HG02943 (cell line): ENCODE measurements around the gene GPRC5C.

Source experiments
- ATAC-seq: cut with Tn5 transposase; IDR thresholded peaks from one replicate; pipeline ENCODE4 v1.9.1; 2021; ENCODE audit warnings: mild to moderate bottlenecking, low read depth, moderate library complexity; ENCODE audit not compliant: unreplicated experiment

Gene GPRC5C

GRCh38 chr17:74450925-74451403 lies 19.1 kb downstream of the GPRC5C start:
- no peak for ATAC-seq

DNA sequence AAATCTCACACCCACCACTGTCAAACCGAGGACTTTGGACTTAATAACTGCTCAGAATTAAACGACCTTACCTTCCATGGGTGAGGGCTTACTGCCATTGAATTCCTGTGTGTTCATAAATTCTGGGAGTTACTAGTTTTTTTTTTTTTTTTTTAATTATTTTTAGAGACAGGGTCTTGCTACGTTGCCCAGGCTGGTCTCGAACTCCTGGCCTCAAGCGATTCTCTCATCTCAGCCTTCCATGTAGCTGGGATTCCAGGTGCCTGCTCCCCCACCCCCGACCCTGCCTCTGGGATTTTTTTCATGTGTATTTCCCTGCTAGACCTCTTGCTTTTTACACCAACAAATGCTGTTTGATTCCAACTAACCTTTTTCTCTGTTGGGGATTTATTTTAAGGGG lies 19.7 kb downstream of the GPRC5C start:
- ATAC-seq, result no peak

DNA sequence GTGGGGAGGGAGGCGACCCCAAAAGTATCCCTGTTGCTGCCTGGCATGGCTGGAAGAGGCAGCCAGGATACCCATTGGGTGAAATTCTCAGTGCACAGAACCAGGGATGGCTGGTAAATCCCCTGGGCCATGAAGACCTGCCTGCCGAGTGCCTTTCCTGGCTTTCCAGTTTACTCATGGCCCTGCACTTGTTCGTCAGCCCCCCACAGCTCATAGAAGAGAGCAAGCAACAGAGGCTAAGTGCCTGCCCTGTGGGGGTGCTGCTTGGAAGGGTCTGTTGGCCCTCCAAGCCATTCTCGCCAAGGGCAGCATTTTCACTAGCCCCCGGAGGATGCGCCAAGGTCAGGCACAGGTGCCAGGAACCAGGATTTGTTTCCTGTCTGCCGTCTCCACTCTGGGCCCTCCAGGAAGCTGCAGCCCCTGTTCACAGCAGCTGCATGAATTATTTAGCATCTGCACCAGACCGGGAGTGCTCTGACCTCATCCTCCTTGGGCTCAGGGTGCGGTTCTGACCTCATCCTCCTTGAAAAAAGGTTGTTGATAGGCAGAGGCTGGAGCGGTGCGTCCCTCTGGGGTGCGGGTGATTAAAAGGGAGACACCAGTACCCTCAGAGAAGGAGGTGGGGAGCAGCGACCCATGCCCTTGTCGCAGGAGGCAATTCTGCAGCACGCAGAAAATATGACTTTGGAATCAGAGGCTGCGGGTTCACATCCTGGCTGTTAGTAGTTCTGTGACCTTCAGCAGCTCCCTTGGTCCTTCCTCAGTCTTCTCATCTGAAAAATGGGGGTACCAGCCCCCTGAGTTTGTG lies 20.3 kb downstream of the GPRC5C start:
- ATAC-seq, result no peak

DNA sequence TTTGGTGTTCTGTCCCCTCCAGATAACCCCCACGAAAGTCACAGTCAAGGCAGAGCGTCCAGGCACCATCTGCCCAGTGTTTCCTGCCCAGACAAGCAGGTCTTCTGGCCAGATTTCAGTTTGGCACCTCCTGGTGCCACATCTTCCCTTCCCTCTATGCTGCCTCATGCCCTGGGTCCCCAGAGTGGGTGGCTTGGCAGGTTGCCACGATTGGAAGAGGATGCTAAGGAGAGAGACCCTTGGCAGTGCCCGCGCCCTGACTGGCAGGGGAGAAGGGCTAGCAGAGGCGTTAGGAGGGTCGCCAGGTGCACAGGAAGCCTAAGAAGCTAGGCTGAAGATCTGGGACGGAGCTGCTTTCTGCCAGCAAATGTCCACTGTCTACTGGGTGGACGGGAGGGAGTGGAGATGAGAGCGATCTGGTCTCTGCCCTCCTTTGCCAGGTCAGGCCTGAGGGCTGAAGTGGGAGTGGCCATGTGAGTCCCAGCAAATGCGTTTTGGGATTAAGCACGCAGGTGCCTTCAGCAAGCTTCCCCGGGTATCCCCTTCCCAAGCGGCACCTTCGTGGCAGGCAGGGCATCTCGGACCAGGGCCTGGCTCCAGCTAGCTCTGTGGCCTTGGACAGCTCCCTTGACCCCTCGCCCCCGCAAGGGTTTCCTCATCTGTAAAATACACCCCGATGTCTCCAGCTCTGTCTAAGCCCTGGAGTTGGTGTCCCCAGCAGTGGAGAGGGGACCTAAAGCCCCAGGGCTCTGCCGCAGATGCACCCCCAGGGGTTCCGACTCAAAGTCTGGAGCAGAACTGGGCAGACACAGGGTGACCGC lies 21.2 kb downstream of the GPRC5C start:
- no peak for ATAC-seq

DNA sequence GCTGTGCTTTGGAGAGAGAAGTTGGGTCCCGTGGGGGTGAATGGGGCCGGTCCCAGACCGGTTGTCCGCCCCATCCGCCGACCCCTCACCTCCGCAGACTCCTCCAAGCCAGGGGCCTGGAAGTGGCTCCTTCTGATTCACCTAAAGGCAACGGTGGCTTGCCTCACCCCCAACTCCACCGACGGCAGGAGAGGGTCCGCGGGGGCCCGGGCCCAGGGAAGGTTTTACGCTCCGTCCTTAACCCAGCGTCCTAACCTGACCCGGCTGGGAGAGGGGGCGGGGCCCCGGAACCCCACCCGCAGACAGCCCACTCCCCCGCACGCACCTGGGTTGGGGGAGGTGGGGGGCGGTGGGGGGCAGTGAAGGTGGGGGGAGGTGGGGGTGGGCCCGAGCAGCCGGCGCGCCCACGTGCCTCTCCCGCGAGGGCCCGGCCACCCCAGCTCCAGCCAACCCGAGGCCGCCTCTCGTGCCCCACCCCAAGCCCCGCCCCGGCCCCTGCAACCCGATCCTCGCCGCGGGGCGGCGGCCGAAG lies 21.8 kb downstream of the GPRC5C start:
- ATAC-seq, result no peak

GRCh38 chr17:74454197-74455024 lies 22.5 kb downstream of the GPRC5C start:
- peak; percentile 85 for ATAC-seq

DNA sequence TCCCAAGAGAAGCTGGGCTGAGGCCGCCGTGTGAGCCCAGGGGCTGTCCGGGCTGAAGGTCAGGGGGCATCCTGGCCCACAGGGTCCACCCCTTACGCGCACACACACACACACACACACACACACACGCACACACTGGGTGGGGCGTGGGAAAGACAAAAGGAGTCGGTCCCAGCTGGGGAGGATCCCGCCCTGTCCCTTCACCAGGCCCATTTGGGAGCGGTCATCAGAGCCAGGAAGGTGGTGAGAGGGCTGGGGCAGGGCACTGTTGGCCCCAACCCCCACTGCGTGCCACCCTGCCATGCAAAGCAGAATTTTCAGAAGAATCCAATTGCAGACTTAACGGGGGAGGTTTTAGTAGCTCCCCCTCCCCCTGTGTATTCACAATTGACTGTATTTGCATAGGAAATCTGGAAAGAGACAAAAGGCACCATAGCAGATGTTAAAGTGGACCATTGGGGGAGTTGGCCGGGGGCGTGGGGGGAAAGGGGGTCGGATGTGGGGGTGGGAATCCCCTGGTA lies 23.2 kb downstream of the GPRC5C start:
- no peak for ATAC-seq

- no peak for ATAC-seq
These were observed 23.9 kb downstream of the GPRC5C start for GRCh38 chr17:74455821-74456220.

DNA sequence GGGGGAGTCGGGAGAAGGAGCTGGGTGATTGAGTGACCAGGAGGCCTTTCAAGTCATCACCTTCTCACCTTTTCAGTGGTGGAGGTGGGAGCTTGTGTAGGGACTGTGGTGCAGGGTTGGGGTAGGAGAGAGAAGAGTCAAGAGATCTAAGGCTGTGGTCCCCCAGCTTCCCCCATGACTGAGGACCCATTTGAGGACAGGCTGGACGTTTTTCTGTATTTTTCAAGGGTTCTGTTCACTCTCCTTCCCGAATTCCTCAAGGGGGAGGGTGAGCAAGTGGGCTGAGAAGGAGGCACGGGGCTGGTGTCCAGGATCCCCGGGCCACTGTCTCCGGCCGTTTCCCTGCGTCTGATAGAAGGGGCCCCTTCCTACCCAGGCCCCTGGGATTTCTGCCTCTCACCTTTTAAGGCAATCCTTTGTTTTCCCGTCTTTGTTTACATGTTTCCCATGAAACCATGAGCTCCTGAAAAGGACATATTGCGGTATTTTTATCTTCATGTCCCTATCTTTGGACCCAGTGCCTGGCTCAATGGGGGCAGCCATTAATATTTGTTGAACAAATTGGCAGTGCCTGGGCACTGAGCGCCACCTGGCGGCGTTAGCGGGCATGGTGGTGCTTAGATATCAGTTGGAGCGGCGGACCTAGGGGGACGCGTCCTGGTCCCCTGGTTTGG lies 25.4 kb downstream of the GPRC5C start:
- ATAC-seq, result no peak

GRCh38 chr17:74457820-74458166 lies 25.9 kb downstream of the GPRC5C start:
- no peak for ATAC-seq

GRCh38 chr17:74458835-74459234 lies 26.9 kb downstream of the GPRC5C start:
- ATAC-seq, result no peak

DNA sequence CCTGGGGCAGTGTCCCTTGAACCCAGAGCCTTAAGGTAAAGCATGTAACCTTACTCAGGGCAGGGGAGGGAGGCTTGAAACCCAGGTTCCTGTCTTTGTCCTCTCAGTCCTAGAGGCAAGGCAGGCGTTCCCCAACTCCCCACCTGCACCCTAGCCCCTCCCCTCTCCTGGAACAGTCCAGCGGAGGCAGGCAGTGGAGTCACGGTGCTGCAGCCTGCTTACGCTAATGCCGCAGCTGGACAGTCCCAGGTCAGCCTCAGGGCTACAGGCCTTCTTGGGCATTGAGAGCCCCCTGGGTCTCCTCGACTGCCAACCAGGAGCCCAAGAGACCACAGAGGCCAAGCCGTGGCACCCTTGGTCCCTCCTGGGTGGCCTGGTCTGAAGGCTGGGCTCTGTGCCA lies 27.7 kb downstream of the GPRC5C start:
- ATAC-seq, result no peak

DNA sequence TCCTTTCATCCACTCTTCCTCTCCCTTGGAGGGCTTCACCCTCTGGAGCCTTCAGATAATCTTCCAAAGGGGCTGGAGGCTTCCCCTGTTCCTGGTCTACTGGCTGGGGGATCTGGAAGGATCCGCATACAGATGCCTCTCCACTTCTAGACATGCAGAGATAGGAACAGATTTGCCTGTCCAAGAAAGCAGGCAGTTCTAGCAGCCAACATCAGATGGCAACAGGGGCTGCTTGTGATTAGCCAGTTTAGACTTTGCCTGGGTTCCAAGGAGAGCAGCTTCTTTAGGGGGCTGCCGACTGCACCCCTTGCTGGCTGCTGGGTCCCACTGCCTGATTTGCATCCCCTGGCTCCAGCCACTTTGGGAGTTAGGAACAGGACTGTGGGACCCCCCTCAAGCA lies 28.4 kb downstream of the GPRC5C start:
- ATAC-seq, result no peak

- no peak for ATAC-seq
These were observed 29.1 kb downstream of the GPRC5C start for GRCh38 chr17:74460996-74461395.

DNA sequence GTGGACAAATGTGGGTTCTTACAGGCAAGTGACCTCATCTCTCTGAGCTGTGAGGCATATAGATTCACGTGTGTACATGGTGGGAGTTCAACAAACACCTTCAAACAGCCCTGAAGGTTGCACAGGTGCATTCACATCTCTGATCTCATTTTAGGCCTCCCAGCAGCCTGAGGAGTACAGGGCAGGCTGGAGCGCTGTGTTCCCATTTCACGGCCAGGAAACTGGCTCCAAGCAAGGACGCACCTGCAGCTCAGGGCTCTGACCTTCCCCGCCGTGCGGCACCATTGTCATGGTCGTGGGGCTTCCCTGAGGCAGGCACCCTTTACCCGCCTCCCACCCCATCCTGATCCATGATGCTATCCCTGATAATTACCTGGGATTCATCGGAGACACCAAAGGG lies 29.7 kb downstream of the GPRC5C start:
- ATAC-seq, result no peak

- ATAC-seq, result no peak
These were observed 33.0 kb downstream of the GPRC5C start for GRCh38 chr17:74464730-74465377.

GRCh38 chr17:74465378-74466110 lies 33.7 kb downstream of the GPRC5C start:
- no peak for ATAC-seq

DNA sequence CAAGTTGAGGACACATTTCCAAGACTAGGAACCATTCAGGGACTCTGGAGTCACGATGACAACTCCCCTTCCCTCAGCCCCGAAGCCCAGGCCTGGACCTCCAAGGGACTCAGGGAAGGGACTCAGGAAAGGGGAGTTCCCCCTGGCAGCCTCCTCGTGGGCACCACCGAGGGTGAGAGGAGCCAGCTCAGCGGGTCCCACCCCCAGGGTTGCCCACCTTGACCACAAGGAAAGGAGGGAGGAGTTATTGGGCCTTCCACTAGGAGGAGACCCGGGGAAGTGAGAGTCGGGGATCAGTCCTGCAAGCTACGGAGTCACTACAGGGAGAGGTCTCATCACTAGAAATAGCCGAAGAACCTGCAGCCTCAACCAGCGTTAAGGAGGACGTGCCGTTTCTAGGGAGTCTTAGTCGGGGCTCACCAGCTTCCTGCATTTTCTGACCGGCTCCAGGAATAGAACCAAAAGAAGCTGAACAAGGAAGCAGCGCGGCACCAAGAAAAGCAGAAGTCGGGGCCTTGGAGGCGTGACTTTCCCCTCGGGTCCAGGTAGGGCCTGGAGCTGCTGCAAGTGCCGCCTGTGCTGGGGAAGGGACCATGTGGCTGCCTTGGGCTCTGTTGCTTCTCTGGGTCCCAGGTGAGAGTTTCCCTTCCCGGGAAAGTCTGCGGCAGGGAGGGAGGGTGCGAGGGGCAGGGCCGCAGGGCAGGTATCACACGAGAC lies 34.4 kb downstream of the GPRC5C start, which contains the start of gene CD300A:
CD300A (plus strand) TSS at position 524 of the 717 bp plus-strand sequence; CDS start at position 594, 70 bp downstream.
- ATAC-seq, result no peak
